GM12865 (cell line): ENCODE measurements around the gene RTEL1.

Experiments used
- DNase-seq: peaks from one replicate; pipeline ENCODE4 v3.0.0; 2010; ENCODE audit warnings: low read depth
- H3K4me3 ChIP-seq: 2 replicates; pipeline ENCODE4 v1.5.1; 2011; ENCODE audit warnings: mild to moderate bottlenecking, low read depth, low read length, control low read depth
- TF ChIP-seq, protein P1 (sequence below): IDR thresholded peaks from 2 replicates; pipeline ENCODE4 v1.5.1; 2011; ENCODE audit warnings: low read length, control low read depth, low read depth, inconsistent platforms; ENCODE audit not compliant: insufficient read depth; ENCODE audit errors: missing control alignments

Gene RTEL1

DNA sequence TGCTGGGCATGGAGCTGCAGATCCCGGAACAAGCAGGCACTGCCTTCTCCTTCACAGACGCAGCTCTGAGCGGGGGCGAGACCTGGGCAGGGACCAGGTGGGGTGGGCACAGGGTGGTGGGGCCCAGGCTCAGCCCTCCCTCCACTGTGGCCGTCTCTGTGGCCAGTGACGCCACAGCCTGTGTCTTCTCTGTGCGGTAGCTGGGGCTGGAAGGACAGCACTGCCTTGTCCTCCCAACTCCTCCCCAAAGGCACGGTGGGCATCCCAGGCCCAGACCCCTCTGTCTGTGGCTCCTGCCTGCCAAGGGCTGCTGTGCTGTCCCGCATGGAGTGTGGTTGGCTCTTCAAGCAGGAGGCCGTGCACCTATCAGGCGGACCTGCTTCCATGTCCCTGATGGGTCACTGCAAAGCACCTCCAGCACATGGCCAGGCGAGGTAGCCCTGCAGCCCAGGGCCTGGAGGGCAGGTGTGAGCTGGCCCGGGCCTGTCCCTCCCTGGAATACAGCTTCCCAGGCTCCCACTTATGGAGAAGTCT, 23.6 kb downstream of the RTEL1 start:
- TF ChIP-seq, protein P1, sequence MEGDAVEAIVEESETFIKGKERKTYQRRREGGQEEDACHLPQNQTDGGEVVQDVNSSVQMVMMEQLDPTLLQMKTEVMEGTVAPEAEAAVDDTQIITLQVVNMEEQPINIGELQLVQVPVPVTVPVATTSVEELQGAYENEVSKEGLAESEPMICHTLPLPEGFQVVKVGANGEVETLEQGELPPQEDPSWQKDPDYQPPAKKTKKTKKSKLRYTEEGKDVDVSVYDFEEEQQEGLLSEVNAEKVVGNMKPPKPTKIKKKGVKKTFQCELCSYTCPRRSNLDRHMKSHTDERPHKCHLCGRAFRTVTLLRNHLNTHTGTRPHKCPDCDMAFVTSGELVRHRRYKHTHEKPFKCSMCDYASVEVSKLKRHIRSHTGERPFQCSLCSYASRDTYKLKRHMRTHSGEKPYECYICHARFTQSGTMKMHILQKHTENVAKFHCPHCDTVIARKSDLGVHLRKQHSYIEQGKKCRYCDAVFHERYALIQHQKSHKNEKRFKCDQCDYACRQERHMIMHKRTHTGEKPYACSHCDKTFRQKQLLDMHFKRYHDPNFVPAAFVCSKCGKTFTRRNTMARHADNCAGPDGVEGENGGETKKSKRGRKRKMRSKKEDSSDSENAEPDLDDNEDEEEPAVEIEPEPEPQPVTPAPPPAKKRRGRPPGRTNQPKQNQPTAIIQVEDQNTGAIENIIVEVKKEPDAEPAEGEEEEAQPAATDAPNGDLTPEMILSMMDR = no peak
- no peak for DNase-seq
- no peak overlapping the region for H3K4me3 ChIP-seq

DNA sequence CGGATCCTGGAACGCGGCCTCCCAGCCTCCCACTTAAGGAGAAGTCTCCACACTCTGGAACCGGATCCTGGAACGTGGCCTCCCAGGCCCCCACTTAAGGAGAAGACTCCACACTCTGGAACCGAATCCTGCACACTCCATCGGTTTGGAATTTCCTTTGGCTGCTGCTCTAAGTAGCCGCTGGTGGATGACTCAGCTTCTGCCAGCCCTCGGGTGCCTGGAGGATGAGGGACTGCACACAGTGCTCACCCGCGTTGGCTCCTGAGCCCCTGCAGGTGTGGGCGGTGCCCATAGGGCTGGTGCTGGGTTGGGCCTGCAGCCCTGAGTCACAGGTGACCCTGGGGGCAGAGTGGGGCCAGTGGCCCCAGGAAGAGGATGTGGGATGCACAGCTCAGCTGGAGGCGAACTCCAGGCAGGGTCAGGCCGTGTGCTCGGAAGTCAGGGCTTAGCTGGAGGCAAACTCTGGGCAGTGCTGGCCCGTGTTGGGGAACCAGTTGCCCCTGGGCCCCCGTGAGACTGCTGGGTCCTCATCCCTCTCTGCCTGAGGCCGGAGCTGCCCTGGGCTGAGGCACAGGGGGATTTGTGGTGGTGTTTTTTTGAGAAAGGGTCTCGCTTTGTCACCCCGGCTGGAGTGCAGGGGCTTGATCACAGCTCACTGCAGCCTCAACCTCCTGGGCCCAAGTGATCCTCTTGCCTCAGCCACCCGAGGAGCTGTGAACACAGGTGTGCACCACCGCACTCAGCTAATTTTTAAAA, 24.4 kb downstream of the RTEL1 start:
- no peak for DNase-seq
- H3K4me3 ChIP-seq = no peak overlapping the region
- TF ChIP-seq, protein P1 = no peak

DNA sequence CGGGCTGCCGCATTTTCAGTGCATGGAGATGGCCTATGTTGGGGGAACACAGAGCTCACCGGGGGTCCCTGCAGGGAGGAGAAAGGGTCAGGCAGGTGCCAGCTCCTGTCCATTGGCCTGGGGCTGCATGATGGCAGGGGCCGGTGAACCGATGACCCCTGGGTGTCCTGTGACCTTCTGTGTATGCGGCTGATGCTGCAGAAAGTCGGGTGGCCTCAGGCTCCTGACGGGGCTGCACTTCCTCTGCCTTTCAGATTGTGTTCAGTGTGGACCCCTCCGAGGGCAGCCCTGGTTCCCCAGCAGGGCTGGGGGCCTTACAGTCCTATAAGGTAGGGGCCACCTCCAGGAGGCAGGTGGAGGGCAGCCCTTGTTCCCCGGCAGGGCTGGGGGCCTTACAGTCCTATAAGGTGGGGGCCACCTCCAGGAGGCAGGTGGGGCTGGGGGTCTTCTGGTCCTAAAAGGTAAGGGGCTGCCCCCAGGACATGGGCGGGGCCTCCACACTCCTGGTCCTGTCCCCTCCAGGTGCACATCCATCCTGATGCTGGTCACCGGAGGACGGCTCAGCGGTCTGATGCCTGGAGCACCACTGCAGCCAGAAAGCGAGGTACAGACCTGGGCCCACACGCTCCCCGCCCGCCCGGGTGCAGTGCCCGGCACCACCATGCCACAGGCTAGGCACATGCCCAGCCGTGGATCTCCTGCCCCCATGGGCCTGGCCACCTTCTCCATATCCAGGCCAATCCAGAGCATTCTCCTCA, 27.3 kb downstream of the RTEL1 start:
- no peak for DNase-seq
- TF ChIP-seq, protein P1 = no peak
- no peak overlapping the region for H3K4me3 ChIP-seq

GRCh38 chr20:63686094-63686491, 28.0 kb downstream of the RTEL1 start:
- no peak overlapping the region for H3K4me3 ChIP-seq
- DNase-seq = no peak
- TF ChIP-seq, protein P1 = no peak

- H3K4me3 ChIP-seq = no peak overlapping the region
- DNase-seq = no peak
- TF ChIP-seq, protein P1 = no peak
These were observed 28.6 kb downstream of the RTEL1 start for GRCh38 chr20:63686492-63687321.

DNA sequence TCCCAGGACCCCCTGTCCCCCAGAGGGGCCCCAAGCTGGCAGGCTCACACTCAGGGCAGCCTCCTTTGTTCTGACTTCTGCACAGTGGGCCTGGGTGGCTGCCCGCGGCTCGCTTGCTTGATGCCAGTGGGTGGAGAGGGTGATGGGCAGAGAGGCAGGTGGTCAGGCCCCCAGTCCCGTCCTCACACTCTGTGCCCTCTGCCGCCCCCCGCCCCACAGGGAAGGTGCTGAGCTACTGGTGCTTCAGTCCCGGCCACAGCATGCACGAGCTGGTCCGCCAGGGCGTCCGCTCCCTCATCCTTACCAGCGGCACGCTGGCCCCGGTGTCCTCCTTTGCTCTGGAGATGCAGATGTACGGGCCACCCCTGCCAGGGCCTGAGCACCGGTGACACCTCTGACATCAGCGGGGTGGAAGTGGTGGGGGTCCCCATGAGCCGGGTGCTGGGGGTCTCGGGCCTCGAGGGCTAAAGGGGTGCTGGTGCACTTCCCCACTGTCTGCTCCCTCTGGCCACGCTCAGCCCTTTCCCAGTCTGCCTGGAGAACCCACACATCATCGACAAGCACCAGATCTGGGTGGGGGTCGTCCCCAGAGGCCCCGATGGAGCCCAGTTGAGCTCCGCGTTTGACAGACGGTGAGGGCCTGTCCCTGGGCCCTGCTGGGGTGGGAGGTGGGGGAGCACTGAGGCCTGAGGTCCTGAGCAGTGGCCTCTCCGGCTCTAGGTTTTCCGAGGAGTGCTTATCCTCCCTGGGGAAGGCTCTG, 29.5 kb downstream of the RTEL1 start:
- DNase-seq = no peak
- TF ChIP-seq, protein P1 = no peak
- H3K4me3 ChIP-seq = no peak overlapping the region
